CD14-positive monocyte (primary cell): ENCODE results near the gene MACROH2A1. TPM values are rescaled to one million over a fixed set of nuclear protein-coding genes. Genes with fewer than 3 reads are reported as not detected.

Source experiments
- DNase-seq, 3 donors: peaks; one replicate each; pipeline ENCODE4 v3.0.0-alpha.2; 2011 to 2022
- H2AFZ ChIP-seq: 2 replicates; pipeline ENCODE4 v1.6.0; 2012; ENCODE audit warnings: mild to moderate bottlenecking, low read depth, low read length, inconsistent platforms; ENCODE audit not compliant: insufficient read depth, poor library complexity, severe bottlenecking
- H3K27ac ChIP-seq, 2 donors: 1 replicate in 1 of 2; 2 replicates in 1 of 2; pipeline ENCODE4 v1.5.1; 2012 to 2013; ENCODE audit warnings: low read length in 2 of 2, control low read depth in 1 of 2, inconsistent platforms in 1 of 2, low read depth in 1 of 2, mild to moderate bottlenecking in 1 of 2
- H3K27me3 ChIP-seq, 2 donors: one replicate each; pipeline versions ENCODE4 v1.6.0 to v1.6.1; 2011 to 2013; ENCODE audit warnings: low read length in 2 of 2; ENCODE audit not compliant: control insufficient read depth in 2 of 2, insufficient read depth in 2 of 2
- H3K36me3 ChIP-seq, 2 donors: replicated peaks in 1 of 2; 1 replicate in 1 of 2; 2 replicates in 1 of 2; pipeline versions ENCODE4 v1.5.1 to v1.6.1; 2012 to 2013; ENCODE audit warnings: low read length in 2 of 2, control low read depth in 1 of 2, inconsistent platforms in 1 of 2, mild to moderate bottlenecking in 1 of 2; ENCODE audit not compliant: insufficient read depth in 2 of 2, control insufficient read depth in 1 of 2
- H3K4me1 ChIP-seq, 2 donors: 1 replicate in 1 of 2; 2 replicates in 1 of 2; pipeline versions ENCODE4 v1.5.1 to v1.6.1; 2012 to 2013; ENCODE audit warnings: low read length in 2 of 2, control low read depth in 1 of 2, inconsistent platforms in 1 of 2, mild to moderate bottlenecking in 1 of 2, moderate library complexity in 1 of 2; ENCODE audit not compliant: insufficient read depth in 2 of 2, control insufficient read depth in 1 of 2
- H3K4me2 ChIP-seq: replicated peaks from 2 replicates; pipeline ENCODE3; 2012; ENCODE audit warnings: low read length, moderate library complexity, mild to moderate bottlenecking; ENCODE audit not compliant: poor library complexity, severe bottlenecking; ENCODE audit errors: extremely low read depth
- H3K4me3 ChIP-seq, 3 experiments: fragments of 200-600 bp in 1 of 3; sonication (generic) in 1 of 3; replicated peaks in 1 of 3; 1 replicate in 2 of 3; 2 replicates in 1 of 3; pipeline ENCODE4 v1.5.1; 2011 to 2013; ENCODE audit warnings: low read length in 3 of 3, mild to moderate bottlenecking in 3 of 3, control low read depth in 2 of 3, low read depth in 2 of 3, inconsistent platforms in 1 of 3, moderate library complexity in 1 of 3
- H3K79me2 ChIP-seq: 2 replicates; pipeline ENCODE4 v1.6.0; 2012; ENCODE audit warnings: mild to moderate bottlenecking, control low read depth, inconsistent platforms, low read length, moderate library complexity; ENCODE audit not compliant: insufficient read depth
- H3K9ac ChIP-seq: 2 replicates; pipeline ENCODE4 v1.6.0; 2017; ENCODE audit warnings: low read length, mild to moderate bottlenecking; ENCODE audit not compliant: insufficient read depth, poor library complexity, severe bottlenecking
- H3K9me3 ChIP-seq, 2 donors: replicated peaks in 1 of 2; 1 replicate in 1 of 2; 2 replicates in 1 of 2; pipeline versions ENCODE4 v1.5.1 to v1.6.1; 2012 to 2013; ENCODE audit warnings: low read length in 2 of 2, control low read depth in 1 of 2; ENCODE audit not compliant: control insufficient read depth in 1 of 2, insufficient read depth in 1 of 2
- H4K20me1 ChIP-seq: 2 replicates; pipeline ENCODE4 v1.6.0; 2012; ENCODE audit warnings: mild to moderate bottlenecking, low read length, control low read depth, moderate library complexity; ENCODE audit not compliant: insufficient read depth
- H3K27ac Mint-ChIP-seq, 7 donors: one replicate each; pipeline ENCODE4 v1.8.0; 2020; ENCODE audit warnings: mild to moderate bottlenecking in 7 of 7, mixed read lengths in 7 of 7, moderate library complexity in 6 of 7, inconsistent platforms in 2 of 7
- H3K27me3 Mint-ChIP-seq, 3 donors: one replicate each; pipeline ENCODE4 v1.8.0; 2021 to 2022; ENCODE audit warnings: low read depth in 3 of 3, mild to moderate bottlenecking in 3 of 3, mixed read lengths in 3 of 3, moderate library complexity in 3 of 3, inconsistent platforms in 1 of 3
- H3K36me3 Mint-ChIP-seq, 2 donors: one replicate each; pipeline ENCODE4 v1.8.0; 2020; ENCODE audit warnings: mixed read lengths in 2 of 2, inconsistent platforms in 1 of 2, mild to moderate bottlenecking in 1 of 2
- H3K4me1 Mint-ChIP-seq: one replicate; pipeline ENCODE4 v1.8.0; 2020; ENCODE audit warnings: mild to moderate bottlenecking, mixed read lengths
- H3K4me3 Mint-ChIP-seq, 2 donors: one replicate each; pipeline ENCODE4 v1.8.0; 2020; ENCODE audit warnings: mild to moderate bottlenecking in 2 of 2, mixed read lengths in 2 of 2, moderate library complexity in 1 of 2
- H3K9me3 Mint-ChIP-seq, 7 donors: one replicate each; pipeline ENCODE4 v1.8.0; 2020 to 2022; ENCODE audit warnings: mixed read lengths in 7 of 7, mild to moderate bottlenecking in 6 of 7, moderate library complexity in 6 of 7, inconsistent platforms in 2 of 7
- WGBS: methylation state at CpG from one replicate; pipeline ENCODE4 v1.1.5; 2013; ENCODE audit warnings: missing lambda C conversion rate; ENCODE audit not compliant: insufficient coverage; 5-methylcytosine and 5-hydroxymethylcytosine counted together
- intact Hi-C, 2 donors: fragments of 100-400 bp; cut with micrococcal nuclease; formaldehyde crosslinking; loops; one replicate each; pipeline versions ENCODE4 v1.15.0 to v1.15.1; 2023
- polyA plus RNA-seq, 3 donors: library from polyadenylated mRNA; depleted of rRNA in 1 of 3; unstranded in 2 of 3; stranded (reverse) in 1 of 3; fragments of 300-500 nt in 2 of 3; fragments of >200 nt in 1 of 3; fragmentation: Illumina TruSeq in 2 of 3; gene quantifications; 1 replicate in 2 of 3; 2 replicates in 1 of 3; pipeline ENCODE4 v1.2.3, GENCODE V29; 2012 to 2021
- TF ChIP-seq, protein P1 (sequence below): fragments of 200-600 bp; IDR thresholded peaks from one replicate; pipeline ENCODE4 v1.8.0; 2022; ENCODE audit warnings: antibody characterized with exemption, mild to moderate bottlenecking

Gene MACROH2A1
- polyA plus RNA-seq, 3 donors, result 352 to 443 (median 440) TPM

DNA sequence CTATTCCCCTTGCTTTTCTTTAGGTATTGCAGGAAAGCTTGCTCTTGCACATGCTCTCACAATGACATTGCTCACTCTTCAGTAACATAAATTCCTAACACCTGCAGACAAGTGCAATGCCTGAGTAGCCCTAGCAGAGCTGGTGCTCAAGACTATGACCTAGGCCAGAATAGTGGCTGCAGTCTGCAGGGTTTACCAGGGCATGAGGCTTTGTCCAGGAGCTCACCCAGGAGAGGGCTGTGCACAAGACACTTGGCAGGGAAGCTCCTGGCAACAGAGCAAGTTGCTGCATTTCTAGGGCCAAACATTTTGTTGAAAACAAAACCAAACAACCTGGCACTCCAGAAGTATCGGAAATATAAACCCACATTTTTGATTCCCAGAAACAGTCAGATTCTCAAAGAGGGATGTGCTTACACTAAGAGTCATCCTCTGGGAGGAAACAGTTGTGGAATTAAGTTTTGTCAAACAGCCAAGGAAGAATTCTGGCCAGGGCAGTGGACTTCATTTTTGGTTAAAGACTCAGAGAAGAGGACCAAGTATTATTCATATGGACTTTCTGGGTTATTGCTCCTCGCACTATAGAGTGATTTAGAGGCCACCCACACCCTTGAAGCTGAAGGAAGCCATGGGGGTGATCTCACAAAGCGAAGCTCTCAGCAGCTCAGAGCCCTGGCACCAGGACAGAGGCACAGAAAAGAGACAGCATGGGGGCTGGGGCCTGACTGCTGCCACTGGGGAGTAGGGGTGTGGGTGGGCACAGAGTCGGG lies 44.9 kb downstream of the MACROH2A1 start:
- Histone ChIP-seq H3K9ac (no peak overlapping the region), H3K36me3 (peaks cover 92 to 98% of the 10 kb centered on the region in 2 donors), H3K9me3 (no peaks in the 10 kb centered on the region), H3K4me3 (no peak overlapping the region), H3K4me2 (no peak overlapping the region), H3K27ac (peak overlapping the region in 1 of 2 donors; percentile 45), H3K27me3 (no peaks in the 10 kb centered on the region), H3K4me1 (no peaks in the 10 kb centered on the region), H3K79me2 (peaks cover 98% of the 10 kb centered on the region), H2AFZ (no peak overlapping the region), H4K20me1 (peaks cover 99% of the 10 kb centered on the region)
- H3K4me1 Mint-ChIP-seq, result no peaks in the 10 kb centered on the region
- intact Hi-C loops, result no loop called here
- peaks cover 0 to 2% (median 0%) of the 10 kb centered on the region in 3 donors for H3K27me3 Mint-ChIP-seq
- H3K36me3 Mint-ChIP-seq, result peaks cover 91 to 94% of the 10 kb centered on the region in 2 donors
- TF ChIP-seq, protein P1, sequence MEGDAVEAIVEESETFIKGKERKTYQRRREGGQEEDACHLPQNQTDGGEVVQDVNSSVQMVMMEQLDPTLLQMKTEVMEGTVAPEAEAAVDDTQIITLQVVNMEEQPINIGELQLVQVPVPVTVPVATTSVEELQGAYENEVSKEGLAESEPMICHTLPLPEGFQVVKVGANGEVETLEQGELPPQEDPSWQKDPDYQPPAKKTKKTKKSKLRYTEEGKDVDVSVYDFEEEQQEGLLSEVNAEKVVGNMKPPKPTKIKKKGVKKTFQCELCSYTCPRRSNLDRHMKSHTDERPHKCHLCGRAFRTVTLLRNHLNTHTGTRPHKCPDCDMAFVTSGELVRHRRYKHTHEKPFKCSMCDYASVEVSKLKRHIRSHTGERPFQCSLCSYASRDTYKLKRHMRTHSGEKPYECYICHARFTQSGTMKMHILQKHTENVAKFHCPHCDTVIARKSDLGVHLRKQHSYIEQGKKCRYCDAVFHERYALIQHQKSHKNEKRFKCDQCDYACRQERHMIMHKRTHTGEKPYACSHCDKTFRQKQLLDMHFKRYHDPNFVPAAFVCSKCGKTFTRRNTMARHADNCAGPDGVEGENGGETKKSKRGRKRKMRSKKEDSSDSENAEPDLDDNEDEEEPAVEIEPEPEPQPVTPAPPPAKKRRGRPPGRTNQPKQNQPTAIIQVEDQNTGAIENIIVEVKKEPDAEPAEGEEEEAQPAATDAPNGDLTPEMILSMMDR, result no peak
- WGBS, result no CpG with 5 or more reads among the region's 4 CpGs
- DNase-seq, result no peak
- H3K4me3 Mint-ChIP-seq, result no peak overlapping the region
- H3K27ac Mint-ChIP-seq, result peak overlapping the region in 5 of 7 donors; percentile 58 to 80 (median 66)
- H3K9me3 Mint-ChIP-seq, result no peaks in the 10 kb centered on the region

DNA sequence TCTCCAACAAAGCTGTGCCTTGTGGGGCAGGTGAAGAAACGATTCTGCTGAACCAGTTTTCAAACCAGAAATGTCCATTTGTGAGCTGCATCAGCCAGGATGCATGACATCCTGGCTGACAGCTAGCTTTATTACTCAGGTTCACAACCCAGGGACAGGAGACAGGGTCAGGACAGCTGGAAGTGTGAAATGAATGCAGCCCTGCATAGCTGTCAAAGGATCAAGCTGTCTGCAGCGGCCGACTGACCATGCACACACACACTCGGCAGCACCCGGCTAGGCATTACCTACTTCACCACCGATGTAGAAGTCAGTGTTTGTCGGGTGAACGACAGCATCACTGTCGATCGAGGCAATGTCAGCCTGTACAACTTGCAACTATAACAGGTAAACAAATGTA lies 48.5 kb downstream of the MACROH2A1 start:
- Histone ChIP-seq H2AFZ (no peak overlapping the region), H3K4me1 (no peaks in the 10 kb centered on the region), H3K9ac (no peak overlapping the region), H3K9me3 (no peaks in the 10 kb centered on the region), H3K27ac (peak overlapping the region in 1 of 2 donors; percentile 67), H3K79me2 (peaks cover 87% of the 10 kb centered on the region), H3K27me3 (no peaks in the 10 kb centered on the region), H3K36me3 (peaks cover 88 to 98% of the 10 kb centered on the region in 2 donors), H3K4me2 (no peak overlapping the region), H4K20me1 (peaks cover 99% of the 10 kb centered on the region), H3K4me3 (no peak overlapping the region)
- WGBS, result 93% methylated on average over 7 of the region's 10 CpGs
- DNase-seq, result no peak
- H3K9me3 Mint-ChIP-seq, result no peaks in the 10 kb centered on the region
- TF ChIP-seq, protein P1, result no peak
- H3K27me3 Mint-ChIP-seq, result peaks cover 0 to 2% (median 0%) of the 10 kb centered on the region in 3 donors
- peaks cover 84 to 90% of the 10 kb centered on the region in 2 donors for H3K36me3 Mint-ChIP-seq
- no peak overlapping the region for H3K4me3 Mint-ChIP-seq
- intact Hi-C loops, result no loop called here
- no peaks in the 10 kb centered on the region for H3K4me1 Mint-ChIP-seq
- peak overlapping the region in 1 of 7 donors; percentile 34 for H3K27ac Mint-ChIP-seq
